Activated CD8-positive, alpha-beta T cell treated with anti-CD3 and anti-CD28 coated beads for 36 hours (primary cell): ENCODE data around the gene SAMD8. TPM values are rescaled to one million over a fixed set of nuclear protein-coding genes. Genes with fewer than 3 reads are reported as not detected.
"Not testable (repeated sequence)": the region's sequence is repeated elsewhere in the genome, so short reads cannot be mapped to it uniquely, and the experiment has no call there.

Source experiments
- ATAC-seq: fragments of 200-7000 bp; cut with Tn5 transposase; one replicate; pipeline ENCODE4 v1.10.0; 2021; ENCODE audit warnings: mild to moderate bottlenecking, moderate library complexity
- CTCF ChIA-PET: fragments of 350-600 bp; sonication (Branson Sonifier 250); formaldehyde crosslinking; loops from one replicate; lab custom pipeline; 2021; ENCODE audit warnings: antibody characterized with exemption; lab: Charles Lee
- POLR2A ChIA-PET: fragments of 350-600 bp; sonication (Branson Sonifier 250); formaldehyde crosslinking; loops from one replicate; lab custom pipeline; 2021; ENCODE audit warnings: antibody characterized with exemption; lab: Charles Lee
- DNase-seq: peaks from one replicate; pipeline ENCODE4 v3.0.0-alpha.2; 2020
- H3K27ac Mint-ChIP-seq: one replicate; pipeline ENCODE4 v1.8.0; 2021; ENCODE audit warnings: mild to moderate bottlenecking, mixed read lengths
- H3K27me3 Mint-ChIP-seq: one replicate; pipeline ENCODE4 v1.8.0; 2021; ENCODE audit warnings: mixed read lengths
- H3K36me3 Mint-ChIP-seq: one replicate; pipeline ENCODE4 v1.8.0; 2021; ENCODE audit warnings: low read depth, mixed read lengths
- H3K4me1 Mint-ChIP-seq: one replicate; pipeline ENCODE4 v1.8.0; 2021; ENCODE audit warnings: low read depth, mixed read lengths
- H3K4me3 Mint-ChIP-seq: one replicate; pipeline ENCODE4 v1.8.0; 2021; ENCODE audit warnings: mild to moderate bottlenecking, moderate library complexity, mixed read lengths
- H3K9me3 Mint-ChIP-seq: one replicate; pipeline ENCODE4 v1.8.0; 2021; ENCODE audit warnings: mixed read lengths
- CTCF ChIP-seq: fragments of 200-600 bp; IDR thresholded peaks from one replicate; pipeline ENCODE4 v1.8.0; 2022; ENCODE audit warnings: antibody characterized with exemption, mild to moderate bottlenecking
- intact Hi-C: fragments of 100-400 bp; cut with micrococcal nuclease; formaldehyde crosslinking; loops from one replicate; pipeline ENCODE4 v1.10.0; 2022
- total RNA-seq, 2 experiments: library from RNA; stranded (reverse); gene quantifications; one replicate each; pipeline ENCODE4 v1.2.3, GENCODE V29; 2021

SAMD8 gene
- total RNA-seq, 2 experiments from 2014 or later: 21.9 to 23.7 TPM

DNA sequence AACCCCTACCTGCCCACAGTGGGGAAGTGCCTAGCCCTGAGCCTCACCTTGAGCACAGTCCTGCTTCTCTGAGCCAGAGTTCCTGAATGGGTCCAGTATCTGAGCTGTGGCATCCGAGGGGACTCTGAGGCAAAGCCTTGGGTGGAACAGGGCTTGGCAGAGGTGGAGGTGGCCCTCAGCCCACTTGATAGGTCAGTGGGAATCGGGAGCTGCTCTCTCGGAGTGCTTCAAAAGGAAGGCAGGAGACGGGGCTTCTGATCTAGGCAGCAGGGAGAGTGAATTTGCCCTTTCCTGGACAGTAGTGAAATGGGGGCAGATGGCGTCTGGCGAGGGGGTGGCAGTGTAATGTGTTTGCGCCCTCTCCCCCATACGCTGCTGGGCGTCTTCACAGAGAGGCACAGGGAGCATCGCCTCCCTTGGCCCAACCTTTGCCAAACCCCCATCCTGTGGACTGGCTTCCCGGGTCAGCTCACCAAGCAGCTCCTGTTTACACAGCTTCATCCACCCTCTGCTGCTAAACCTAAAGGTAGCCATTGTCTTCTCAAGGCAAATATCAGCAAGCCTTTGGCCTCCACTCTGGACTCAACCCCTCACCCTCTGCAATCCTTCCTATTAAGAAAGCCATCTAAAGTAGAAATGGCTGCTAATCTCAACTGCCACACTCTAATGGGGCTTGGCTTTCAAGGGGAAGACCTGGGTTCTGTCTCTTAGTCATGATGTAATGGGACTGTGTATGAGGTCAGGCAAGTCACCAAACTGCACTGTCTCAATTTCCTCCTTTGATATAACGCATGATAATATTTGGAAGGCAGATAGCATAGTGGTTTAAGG, 78.0 kb downstream of the SAMD8 start:
- Mint-ChIP-seq H3K36me3 (no peaks in the 10 kb centered on the region), H3K4me3 (no peak overlapping the region), H3K4me1 (peaks cover 12% of the 10 kb centered on the region), H3K9me3 (no peaks in the 10 kb centered on the region), H3K27me3 (no peaks in the 10 kb centered on the region), H3K27ac (no peak overlapping the region)
- intact Hi-C loops: no loop called here
- CTCF ChIA-PET: interaction anchor here (5.2 kb wide), 1 partner anchor 45 kb away, joined by 118 read pairs; the partner anchor contains the start of gene COMTD1
- no peak for TF ChIP-seq CTCF
- POLR2A ChIA-PET: interaction anchor here (0.6 to 1.6 kb wide), 2 partner anchors 12 to 21 kb away, joined by 3 read pairs; partner anchors contain the start of gene VDAC2
- DNase-seq (no peak), ATAC-seq (no peak)

GRCh38 chr10:75191821-75192568, 80.5 kb downstream of the SAMD8 start:
- Mint-ChIP-seq H3K4me1 (peaks cover 12% of the 10 kb centered on the region), H3K27ac (no peak overlapping the region), H3K27me3 (no peaks in the 10 kb centered on the region), H3K9me3 (no peaks in the 10 kb centered on the region), H3K36me3 (no peaks in the 10 kb centered on the region), H3K4me3 (no peak overlapping the region)
- DNase-seq: no peak
- intact Hi-C loops: no loop called here
- TF ChIP-seq CTCF: no peak
- POLR2A ChIA-PET: no interaction called here
- CTCF ChIA-PET: interaction anchor here (1.4 kb wide), 1 partner anchor 9 kb away, joined by 3 read pairs; no protein-coding TSS in a partner anchor
- no peak for ATAC-seq

DNA sequence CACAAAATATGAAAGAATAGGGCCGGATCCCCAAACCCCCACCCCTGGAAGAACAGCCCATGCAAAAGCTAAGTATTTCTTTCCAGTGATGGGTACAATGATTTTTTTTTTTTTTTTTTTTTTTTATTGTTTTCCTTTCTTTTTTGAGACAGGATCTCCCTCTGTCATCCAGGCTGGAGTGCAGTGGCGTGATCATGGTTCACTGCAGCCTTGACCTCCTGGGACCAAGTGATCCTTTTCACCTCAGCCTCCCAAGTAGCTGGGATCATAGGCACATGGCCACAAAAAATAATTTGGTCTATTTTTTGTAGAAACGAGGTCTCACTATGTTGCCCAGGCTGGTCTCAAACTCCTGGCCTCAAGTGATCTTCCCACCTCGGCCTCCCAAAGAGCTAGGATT, 83.2 kb downstream of the SAMD8 start:
- ATAC-seq, H3K4me3 Mint-ChIP-seq, intact Hi-C loops, DNase-seq, H3K4me1 Mint-ChIP-seq, H3K9me3 Mint-ChIP-seq, H3K36me3 Mint-ChIP-seq, H3K27me3 Mint-ChIP-seq, H3K27ac Mint-ChIP-seq: not testable (repeated sequence)
- ChIA-PET POLR2A (interaction anchor here (0.6 kb wide), 1 partner anchor 29 kb away, joined by 3 read pairs; no protein-coding TSS in a partner anchor), CTCF (interaction anchor here (1.0 kb wide), 1 partner anchor 42 kb away, joined by 3 read pairs; no protein-coding TSS in a partner anchor)

DNA sequence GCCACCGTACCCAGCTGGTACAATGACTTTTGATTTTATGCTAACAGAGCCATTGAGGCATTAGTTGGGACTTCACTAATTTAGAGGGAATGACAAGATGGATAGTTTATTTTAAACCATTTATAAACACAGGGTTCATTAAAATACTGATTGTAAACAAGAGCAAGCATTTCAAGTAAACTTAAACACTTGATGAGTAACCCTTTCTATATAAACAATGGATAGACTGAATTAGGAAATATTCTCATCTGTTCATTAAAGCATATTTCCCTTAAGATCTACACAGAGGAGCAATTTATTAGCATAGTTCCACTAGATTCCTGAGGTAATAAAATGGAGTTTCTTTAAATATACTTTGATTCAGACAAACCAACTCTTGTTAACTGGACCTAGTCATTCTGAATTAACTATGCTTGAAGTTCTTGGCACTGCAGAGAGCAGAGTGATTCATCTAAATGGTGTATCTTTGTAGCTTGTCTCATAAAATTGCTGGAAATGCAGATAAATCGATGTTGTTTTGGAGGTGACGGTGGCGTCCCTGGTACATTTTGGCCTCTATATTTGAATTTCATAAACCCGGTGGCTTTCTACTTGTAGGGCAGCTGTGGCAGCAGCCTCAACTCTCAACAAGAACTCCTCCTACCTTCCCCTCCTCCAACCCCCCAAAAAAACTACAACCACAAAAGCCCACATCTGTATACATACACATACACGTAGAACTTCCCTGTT, 83.7 kb downstream of the SAMD8 start:
- intact Hi-C loops: no loop called here
- no peak overlapping the region for H3K4me3 Mint-ChIP-seq
- ChIA-PET POLR2A (interaction anchor here (1.3 kb wide), 1 partner anchor 13 kb away, joined by 3 read pairs; no protein-coding TSS in a partner anchor), CTCF (no interaction called here)
- H3K36me3 Mint-ChIP-seq: no peaks in the 10 kb centered on the region
- no peak for TF ChIP-seq CTCF
- H3K27me3 Mint-ChIP-seq: no peaks in the 10 kb centered on the region
- H3K4me1 Mint-ChIP-seq: no peaks in the 10 kb centered on the region
- no peaks in the 10 kb centered on the region for H3K9me3 Mint-ChIP-seq
- no peak for DNase-seq
- ATAC-seq: no peak
- no peak overlapping the region for H3K27ac Mint-ChIP-seq

DNA sequence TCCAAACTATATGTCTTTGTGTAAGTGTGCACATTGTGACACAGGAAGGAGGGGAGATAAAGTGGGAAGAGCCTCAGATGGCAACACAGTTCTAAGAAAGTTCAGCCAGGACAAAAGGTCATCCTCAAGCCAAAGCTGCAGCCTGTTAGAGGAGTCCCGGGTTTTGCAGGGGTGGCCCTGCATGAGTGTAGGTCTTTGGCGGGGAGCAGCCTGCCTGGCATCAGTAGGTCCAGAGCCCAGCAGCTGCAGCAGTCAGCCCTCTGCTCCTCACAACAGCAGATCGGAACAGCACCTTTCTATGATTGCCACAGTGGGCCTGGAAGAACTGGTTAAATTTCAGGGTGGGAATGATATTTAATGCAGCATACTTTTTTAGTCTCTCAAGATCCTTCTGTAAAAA, 85.6 kb downstream of the SAMD8 start:
- DNase-seq: no peak
- intact Hi-C loops: no loop called here
- no peak for TF ChIP-seq CTCF
- no peaks in the 10 kb centered on the region for H3K4me1 Mint-ChIP-seq
- no peaks in the 10 kb centered on the region for H3K36me3 Mint-ChIP-seq
- H3K4me3 Mint-ChIP-seq: no peak overlapping the region
- ATAC-seq: no peak
- no peak overlapping the region for H3K27ac Mint-ChIP-seq
- POLR2A ChIA-PET: interaction anchor here (1.7 kb wide), 1 partner anchor 14 kb away, joined by 15 read pairs; the partner anchor contains the start of gene VDAC2
- H3K27me3 Mint-ChIP-seq: no peaks in the 10 kb centered on the region
- H3K9me3 Mint-ChIP-seq: no peaks in the 10 kb centered on the region
- CTCF ChIA-PET: interaction anchor here (1.0 to 6.6 kb wide), 4 partner anchors 10 to 39 kb away, joined by 3 to 36 read pairs (median 6); partner anchors contain the start of gene COMTD1
